OCI-LY1 (cell line): ENCODE data around the gene NUP62.

Experiments
- H2AFZ ChIP-seq: fragments of 200-600 bp; sonication (generic), shearing (Covaris generic); 2 replicates; pipeline ENCODE4 v1.6.0; 2014; ENCODE audit warnings: antibody characterized with exemption, mild to moderate bottlenecking, low read length
- H3F3A ChIP-seq: fragments of 200-600 bp; sonication (generic), shearing (Covaris generic); 2 replicates; pipeline ENCODE4 v1.6.0; 2014; ENCODE audit warnings: mild to moderate bottlenecking, antibody characterized with exemption, low read length, moderate library complexity; ENCODE audit not compliant: insufficient read depth
- H3K27ac ChIP-seq: fragments of 200-600 bp; sonication (generic); 2 replicates; pipeline ENCODE4 v1.5.1; 2014; ENCODE audit warnings: low read length, mixed run types, mild to moderate bottlenecking, low read depth; ENCODE audit not compliant: poor library complexity, severe bottlenecking
- H3K27me3 ChIP-seq: fragments of 200-600 bp; sonication (generic); 2 replicates; pipeline ENCODE4 v1.6.0; 2014; ENCODE audit warnings: antibody characterized with exemption, mild to moderate bottlenecking, low read length, moderate library complexity; ENCODE audit not compliant: insufficient read depth
- H3K36me3 ChIP-seq: fragments of 200-600 bp; sonication (generic); 2 replicates; pipeline ENCODE4 v1.6.1; 2014; ENCODE audit warnings: mild to moderate bottlenecking, antibody characterized with exemption, low read length, moderate library complexity, mixed read lengths; ENCODE audit not compliant: insufficient read depth
- H3K4me1 ChIP-seq: fragments of 200-600 bp; sonication (generic); 2 replicates; pipeline ENCODE4 v1.5.1; 2014; ENCODE audit warnings: mild to moderate bottlenecking, low read length, moderate library complexity; ENCODE audit not compliant: insufficient read depth, severe bottlenecking
- H3K4me2 ChIP-seq: fragments of 200-600 bp; sonication (generic), shearing (Covaris generic); 2 replicates; pipeline ENCODE4 v1.6.1; 2014; ENCODE audit warnings: low read length
- H3K4me3 ChIP-seq: fragments of 200-600 bp; sonication (generic); 2 replicates; pipeline ENCODE4 v1.5.1; 2014; ENCODE audit warnings: low read length, low read depth, mild to moderate bottlenecking, mixed read lengths; ENCODE audit not compliant: poor library complexity, severe bottlenecking
- H3K79me2 ChIP-seq: fragments of 200-600 bp; shearing (Covaris generic); 2 replicates; pipeline ENCODE4 v1.6.1; 2016; ENCODE audit warnings: mixed run types, low read length, mixed read lengths; ENCODE audit not compliant: insufficient read depth
- H3K9ac ChIP-seq: fragments of 200-600 bp; sonication (generic), shearing (Covaris generic); 2 replicates; pipeline ENCODE4 v1.6.1; 2014; ENCODE audit warnings: mild to moderate bottlenecking, low read length, mixed read lengths
- H3K9me2 ChIP-seq: fragments of 200-600 bp; sonication (generic), shearing (Covaris generic); 2 replicates; pipeline ENCODE4 v1.6.1; 2014; ENCODE audit warnings: low read depth, mild to moderate bottlenecking, low read length, mixed read lengths
- H3K9me3 ChIP-seq: fragments of 200-600 bp; shearing (Covaris generic); 2 replicates; pipeline ENCODE4 v1.6.1; 2014; ENCODE audit warnings: low read length, mixed read lengths
- H4K20me1 ChIP-seq: fragments of 200-600 bp; sonication (generic), shearing (Covaris generic); 2 replicates; pipeline ENCODE4 v1.6.0; 2016; ENCODE audit warnings: mild to moderate bottlenecking, low read length; ENCODE audit not compliant: insufficient read depth
- EZH2 ChIP-seq: fragments of 200-600 bp; sonication (generic), shearing (Covaris generic); IDR thresholded peaks from 2 replicates; pipeline ENCODE4 v1.8.0; 2017; ENCODE audit warnings: borderline replicate concordance, mixed run types, mild to moderate bottlenecking, antibody characterized with exemption, low read length, moderate library complexity, mixed read lengths
- TF ChIP-seq, protein P1 (sequence below): fragments of 200-600 bp; sonication (generic), shearing (Covaris generic); IDR thresholded peaks from 2 replicates; pipeline ENCODE4 v1.5.1; 2017; ENCODE audit warnings: mild to moderate bottlenecking, antibody characterized with exemption, low read length, moderate library complexity, mixed read lengths

NUP62 gene

GRCh38 chr19:49931293-49932040, 2.2 kb upstream of the NUP62 start:
- Histone ChIP-seq H3K27ac (no peak overlapping the region), H3K9ac (no peak overlapping the region), H3K4me3 (peak overlapping the region; percentile 89), H3K36me3 (peaks cover 64% of the 10 kb centered on the region), H3K9me2 (no peaks in the 10 kb centered on the region), H2AFZ (no peak overlapping the region), H3K9me3 (no peaks in the 10 kb centered on the region), H3F3A (0 out of 2 replicates have a peak, but pooled peaks cover 2% of the 10 kb centered on the region), H3K4me2 (peak overlapping the region; percentile 71), H3K79me2 (peaks cover 19% of the 10 kb centered on the region), H3K4me1 (peaks cover 42% of the 10 kb centered on the region), H3K27me3 (no peaks in the 10 kb centered on the region), H4K20me1 (no peaks in the 10 kb centered on the region)
- no peak for TF ChIP-seq EZH2
- TF ChIP-seq, protein P1, sequence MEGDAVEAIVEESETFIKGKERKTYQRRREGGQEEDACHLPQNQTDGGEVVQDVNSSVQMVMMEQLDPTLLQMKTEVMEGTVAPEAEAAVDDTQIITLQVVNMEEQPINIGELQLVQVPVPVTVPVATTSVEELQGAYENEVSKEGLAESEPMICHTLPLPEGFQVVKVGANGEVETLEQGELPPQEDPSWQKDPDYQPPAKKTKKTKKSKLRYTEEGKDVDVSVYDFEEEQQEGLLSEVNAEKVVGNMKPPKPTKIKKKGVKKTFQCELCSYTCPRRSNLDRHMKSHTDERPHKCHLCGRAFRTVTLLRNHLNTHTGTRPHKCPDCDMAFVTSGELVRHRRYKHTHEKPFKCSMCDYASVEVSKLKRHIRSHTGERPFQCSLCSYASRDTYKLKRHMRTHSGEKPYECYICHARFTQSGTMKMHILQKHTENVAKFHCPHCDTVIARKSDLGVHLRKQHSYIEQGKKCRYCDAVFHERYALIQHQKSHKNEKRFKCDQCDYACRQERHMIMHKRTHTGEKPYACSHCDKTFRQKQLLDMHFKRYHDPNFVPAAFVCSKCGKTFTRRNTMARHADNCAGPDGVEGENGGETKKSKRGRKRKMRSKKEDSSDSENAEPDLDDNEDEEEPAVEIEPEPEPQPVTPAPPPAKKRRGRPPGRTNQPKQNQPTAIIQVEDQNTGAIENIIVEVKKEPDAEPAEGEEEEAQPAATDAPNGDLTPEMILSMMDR, result no peak

- Histone ChIP-seq H3K9ac (no peak overlapping the region; the same call in 1 of the 2 replicates), H3K79me2 (peaks cover 20% of the 10 kb centered on the region), H3K27me3 (no peaks in the 10 kb centered on the region), H4K20me1 (no peaks in the 10 kb centered on the region), H3K9me3 (no peaks in the 10 kb centered on the region), H3K36me3 (peaks cover 67% of the 10 kb centered on the region), H3K4me1 (peaks cover 50% of the 10 kb centered on the region), H3K9me2 (no peaks in the 10 kb centered on the region), H3K27ac (peak overlapping the region; percentile 99), H2AFZ (no peak overlapping the region), H3K4me2 (peak overlapping the region; percentile 71), H3F3A (no peaks in the 10 kb centered on the region), H3K4me3 (peak overlapping the region; percentile 89)
- no peak for TF ChIP-seq EZH2
- TF ChIP-seq, protein P1, result no peak
Measured at GRCh38 chr19:49930483-49931011, 1.2 kb upstream of the NUP62 start.

DNA sequence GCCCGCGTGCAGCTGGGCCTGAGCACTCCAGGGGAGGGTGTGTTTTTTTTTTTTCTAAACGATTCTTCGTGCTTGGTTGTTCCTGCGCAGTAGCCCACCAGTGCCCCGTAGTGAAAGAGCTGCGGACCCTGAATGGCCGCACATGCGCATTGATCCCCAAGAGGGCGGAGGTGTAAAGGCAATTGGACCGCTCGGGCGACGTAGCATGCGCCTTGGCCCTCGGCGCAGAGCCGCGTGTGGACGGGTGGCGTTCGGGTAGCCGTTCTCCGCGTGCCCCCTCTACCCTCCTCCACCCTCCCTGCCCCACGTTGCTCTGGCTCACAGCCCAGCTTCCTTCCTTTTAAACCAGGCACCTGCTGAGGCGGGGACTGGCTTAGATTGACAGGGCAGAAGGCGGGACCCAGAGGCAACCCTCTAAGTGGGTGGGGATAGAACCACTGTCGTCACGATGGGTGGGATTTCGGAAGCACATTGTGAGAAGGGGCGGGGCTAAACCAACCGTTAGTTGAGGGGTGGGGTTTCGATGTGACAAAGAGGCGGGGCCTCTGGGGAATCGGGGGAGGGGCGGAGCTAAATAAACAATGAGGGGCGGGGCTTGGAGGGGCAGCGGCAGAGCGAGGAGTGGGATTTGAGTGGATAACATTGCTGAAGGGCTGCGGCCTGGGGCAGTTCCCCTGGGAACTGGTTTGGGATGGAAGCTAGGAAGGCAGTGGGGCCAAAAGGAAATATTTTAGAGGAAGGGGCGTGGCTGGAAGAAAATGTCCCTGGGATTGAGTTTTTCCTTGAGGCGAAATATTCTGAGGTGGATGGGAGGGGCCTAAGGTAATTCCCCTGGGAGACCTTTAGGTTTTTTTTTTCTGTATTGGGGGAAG, 543 bp upstream of the NUP62 start:
- Histone ChIP-seq H3F3A (no peaks in the 10 kb centered on the region), H2AFZ (no peak overlapping the region), H3K27me3 (no peaks in the 10 kb centered on the region), H3K4me2 (peak overlapping the region; percentile 71), H3K4me1 (peaks cover 57% of the 10 kb centered on the region), H3K9ac (peak overlapping the region; percentile 98), H3K27ac (peak overlapping the region; percentile 99), H3K9me2 (no peaks in the 10 kb centered on the region), H3K79me2 (peaks cover 24% of the 10 kb centered on the region), H3K36me3 (peaks cover 72% of the 10 kb centered on the region), H4K20me1 (no peaks in the 10 kb centered on the region), H3K9me3 (no peaks in the 10 kb centered on the region), H3K4me3 (peak overlapping the region; percentile 89)
- TF ChIP-seq, protein P1, result 0 out of 2 replicates have a peak, but pooled peaks have one; percentile 4
- TF ChIP-seq EZH2, result no peak
